Activated CD8-positive, alpha-beta memory T cell treated with anti-CD3 and anti-CD28 coated beads for 48 hours (primary cell): ENCODE results near the gene GALNT14.
"Not testable (repeated sequence)": the region's sequence is repeated elsewhere in the genome, so short reads cannot be mapped to it uniquely, and the experiment has no call there.

Experiments used
- DNase-seq, 3 experiments: peaks; one replicate each; pipeline ENCODE4 v3.0.0-alpha.2; 2020; ENCODE audit warnings: low read depth in 2 of 3, low spot score in 2 of 3

The GALNT14 gene

GRCh38 chr2:30910686-30911085, 227.6 kb downstream of the GALNT14 start:
- DNase-seq: no peak

GRCh38 chr2:30904437-30904836, 233.8 kb downstream of the GALNT14 start:
- not testable (repeated sequence) for DNase-seq

GRCh38 chr2:30903326-30903725, 234.9 kb downstream of the GALNT14 start:
- no peak for DNase-seq

GRCh38 chr2:30900381-30900780, 237.9 kb downstream of the GALNT14 start:
- no peak for DNase-seq

- DNase-seq: no peak
These were observed 238.7 kb downstream of the GALNT14 start for GRCh38 chr2:30899516-30900054.

GRCh38 chr2:30897539-30897938, 240.7 kb downstream of the GALNT14 start:
- DNase-seq: no peak

GRCh38 chr2:30894498-30895119, 243.6 kb downstream of the GALNT14 start:
- DNase-seq: no peak

- DNase-seq: no peak
These were observed 249.3 kb downstream of the GALNT14 start for GRCh38 chr2:30888852-30889409.

- no peak for DNase-seq
These were observed 252.2 kb downstream of the GALNT14 start for GRCh38 chr2:30886080-30886479.

- no peak for DNase-seq
These were observed 254.4 kb downstream of the GALNT14 start for GRCh38 chr2:30883822-30884221.

- DNase-seq: no peak
These were observed 255.1 kb downstream of the GALNT14 start for GRCh38 chr2:30883184-30883583.

GRCh38 chr2:30880516-30880915, 257.7 kb downstream of the GALNT14 start:
- DNase-seq: no peak

GRCh38 chr2:30877833-30878232, 260.4 kb downstream of the GALNT14 start:
- DNase-seq: no peak

GRCh38 chr2:30872797-30873196, 265.4 kb downstream of the GALNT14 start:
- no peak for DNase-seq

GRCh38 chr2:30871980-30872789, 266.1 kb downstream of the GALNT14 start:
- no peak for DNase-seq

GRCh38 chr2:30871440-30871839, 266.8 kb downstream of the GALNT14 start:
- no peak for DNase-seq

- no peak for DNase-seq
These were observed 268.3 kb downstream of the GALNT14 start for GRCh38 chr2:30869988-30870387.

- DNase-seq: no peak
These were observed 270.9 kb downstream of the GALNT14 start for GRCh38 chr2:30867385-30867784.

GRCh38 chr2:30866974-30867373, 271.3 kb downstream of the GALNT14 start:
- DNase-seq: no peak

- DNase-seq: no peak
These were observed 272.2 kb downstream of the GALNT14 start for GRCh38 chr2:30865892-30866681.

- no peak for DNase-seq
These were observed 273.0 kb downstream of the GALNT14 start for GRCh38 chr2:30865243-30865642.
